Esophagus muscularis mucosa (tissue), 4 donors: ENCODE measurements around the gene OR14A16.

Source experiments
- EP300 ChIP-seq: sonication (generic); formaldehyde crosslinking; IDR thresholded peaks from one replicate; pipeline ENCODE4 v1.6.1; 2017; ENCODE audit warnings: antibody characterized with exemption
- POLR2A ChIP-seq: fragments of 450-650 bp; IDR thresholded peaks from one replicate; pipeline ENCODE4 v1.6.1; 2017; ENCODE audit warnings: antibody characterized with exemption, moderate library complexity, mild to moderate bottlenecking, low read depth
- POLR2AphosphoS5 ChIP-seq, 2 donors: sonication (generic); formaldehyde crosslinking; IDR thresholded peaks; one replicate each; pipeline ENCODE4 v1.6.1; 2017; ENCODE audit warnings: antibody characterized with exemption in 2 of 2
- TF ChIP-seq, protein P1 (sequence below), 3 experiments: fragments of 200-600 bp in 2 of 3; fragments of 450-650 bp in 1 of 3; sonication (generic) in 2 of 3; IDR thresholded peaks; one replicate each; pipeline ENCODE4 v1.5.1; 2017 to 2019; ENCODE audit warnings: antibody characterized with exemption in 3 of 3, mild to moderate bottlenecking in 2 of 3, moderate library complexity in 1 of 3

GRCh38 chr1:247862756-247863155 is 38.8 kb upstream of the OR14A16 start:
- TF ChIP-seq POLR2A, result no peak
- TF ChIP-seq, protein P1, sequence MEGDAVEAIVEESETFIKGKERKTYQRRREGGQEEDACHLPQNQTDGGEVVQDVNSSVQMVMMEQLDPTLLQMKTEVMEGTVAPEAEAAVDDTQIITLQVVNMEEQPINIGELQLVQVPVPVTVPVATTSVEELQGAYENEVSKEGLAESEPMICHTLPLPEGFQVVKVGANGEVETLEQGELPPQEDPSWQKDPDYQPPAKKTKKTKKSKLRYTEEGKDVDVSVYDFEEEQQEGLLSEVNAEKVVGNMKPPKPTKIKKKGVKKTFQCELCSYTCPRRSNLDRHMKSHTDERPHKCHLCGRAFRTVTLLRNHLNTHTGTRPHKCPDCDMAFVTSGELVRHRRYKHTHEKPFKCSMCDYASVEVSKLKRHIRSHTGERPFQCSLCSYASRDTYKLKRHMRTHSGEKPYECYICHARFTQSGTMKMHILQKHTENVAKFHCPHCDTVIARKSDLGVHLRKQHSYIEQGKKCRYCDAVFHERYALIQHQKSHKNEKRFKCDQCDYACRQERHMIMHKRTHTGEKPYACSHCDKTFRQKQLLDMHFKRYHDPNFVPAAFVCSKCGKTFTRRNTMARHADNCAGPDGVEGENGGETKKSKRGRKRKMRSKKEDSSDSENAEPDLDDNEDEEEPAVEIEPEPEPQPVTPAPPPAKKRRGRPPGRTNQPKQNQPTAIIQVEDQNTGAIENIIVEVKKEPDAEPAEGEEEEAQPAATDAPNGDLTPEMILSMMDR (IDR thresholded peaks at IDR 0.05), result no peak
- no peak for TF ChIP-seq POLR2AphosphoS5 (IDR thresholded peaks at IDR 0.05)
- TF ChIP-seq EP300, result no peak
